Measurements from ENCODE around the gene PLPP7.

GRCh38 chr9:131246618-131247017 lies 42.9 kb upstream of the PLPP7 start:
- TF ChIP-seq CTCF (optimal IDR thresholded peaks at IDR 0.05 in 1 of 3, IDR thresholded peaks at IDR 0.05 in 1 of 3, conservative IDR thresholded peaks at IDR 0.05 in 1 of 3; ENCODE audit: extremely low read depth in 1 of 3, insufficient read depth in 2 of 3, low read length in 3 of 3), result no peak
- TF ChIP-seq EZH2 (IDR thresholded peaks at IDR 0.05; ENCODE audit: low read length), result no peak

Measured in keratinocyte (primary cell).